SK-N-SH (cell line): ENCODE data around the gene UMODL1. TPM values are rescaled to one million over a fixed set of nuclear protein-coding genes. Genes with fewer than 3 reads are reported as not detected.

Experiments used
- CTCF ChIA-PET: fragments of 300-600, 350-600 bp; formaldehyde crosslinking; extraction: SDS; loops from one replicate; lab custom pipeline; 2021; lab: Yijun Ruan, JAX
- POLR2A ChIA-PET: fragments of 350-600 bp; sonication (Branson Sonifier 250); formaldehyde crosslinking; extraction: SDS; loops from one replicate; lab custom pipeline; 2020; ENCODE audit warnings: antibody characterized with exemption, inconsistent platforms; lab: Yijun Ruan, JAX
- DNase-seq: peaks from one replicate; pipeline ENCODE4 v3.0.0; 2012
- H2AFZ ChIP-seq: fragments of 200-600 bp; sonication (generic); 2 replicates; pipeline ENCODE4 v1.8.1; 2016; ENCODE audit warnings: antibody characterized with exemption, mild to moderate bottlenecking, low read depth
- H3F3A ChIP-seq: fragments of 200-600 bp; sonication (generic); replicated peaks from 2 replicates; pipeline ENCODE3; 2016; ENCODE audit warnings: antibody characterized with exemption, mild to moderate bottlenecking; ENCODE audit not compliant: insufficient read depth
- H3K27ac ChIP-seq, 2 experiments: fragments of 200-500 bp in 1 of 2; fragments of 200-600 bp in 1 of 2; sonication (Bioruptor generic) in 1 of 2; sonication (generic), shearing (Covaris generic) in 1 of 2; 2 replicates each; pipeline versions ENCODE4 v1.5.1 to v1.6.1; 2014 to 2016; ENCODE audit warnings: low read depth in 2 of 2, inconsistent platforms in 1 of 2, low read length in 1 of 2, mild to moderate bottlenecking in 1 of 2, mixed read lengths in 1 of 2
- H3K27me3 ChIP-seq: fragments of 200-600 bp; sonication (generic), shearing (Covaris generic); 2 replicates; pipeline ENCODE4 v1.6.1; 2016; ENCODE audit warnings: mixed run types; ENCODE audit not compliant: insufficient read depth
- H3K36me3 ChIP-seq, 2 experiments: fragments of 200-500 bp in 1 of 2; fragments of 200-600 bp in 1 of 2; sonication (Bioruptor generic) in 1 of 2; sonication (generic) in 1 of 2; replicated peaks in 1 of 2; 2 replicates each; pipeline versions ENCODE3 to v1.5.1; 2014 to 2016; ENCODE audit warnings: low read length in 1 of 2, mild to moderate bottlenecking in 1 of 2; ENCODE audit not compliant: insufficient read depth in 2 of 2, control insufficient read depth in 1 of 2
- H3K4me1 ChIP-seq, 2 experiments: fragments of 200-500 bp in 1 of 2; fragments of 200-600 bp in 1 of 2; sonication (Bioruptor generic) in 1 of 2; sonication (generic), shearing (Covaris generic) in 1 of 2; 2 replicates each; pipeline versions ENCODE4 v1.5.1 to v1.6.1; 2014 to 2016; ENCODE audit warnings: low read depth in 1 of 2, low read length in 1 of 2, mixed run types in 1 of 2; ENCODE audit not compliant: insufficient read depth in 2 of 2, control insufficient read depth in 1 of 2
- H3K4me2 ChIP-seq: fragments of 200-600 bp; sonication (generic), shearing (Covaris generic); 2 replicates; pipeline ENCODE4 v1.6.1; 2017; ENCODE audit warnings: mixed run types
- H3K4me3 ChIP-seq, 2 experiments: fragments of 200-500 bp in 1 of 2; fragments of 200-600 bp in 1 of 2; sonication (Bioruptor generic) in 1 of 2; sonication (generic), shearing (Covaris generic) in 1 of 2; 2 replicates each; pipeline versions ENCODE4 v1.5.1 to v1.8.1; 2014 to 2016; ENCODE audit warnings: low read depth in 2 of 2, inconsistent platforms in 1 of 2, low read length in 1 of 2, mild to moderate bottlenecking in 1 of 2, mixed read lengths in 1 of 2, moderate library complexity in 1 of 2
- H3K79me2 ChIP-seq: fragments of 200-600 bp; sonication (generic); 2 replicates; pipeline ENCODE4 v1.8.1; 2017; ENCODE audit warnings: mild to moderate bottlenecking; ENCODE audit not compliant: insufficient read depth
- H3K9ac ChIP-seq: fragments of 200-600 bp; sonication (generic); 2 replicates; pipeline ENCODE4 v1.6.1; 2017; ENCODE audit warnings: mixed run types
- H3K9me2 ChIP-seq: fragments of 200-600 bp; sonication (generic); 2 replicates; pipeline ENCODE4 v1.6.1; 2017; ENCODE audit warnings: mixed run types
- H3K9me3 ChIP-seq: fragments of 200-600 bp; sonication (generic); 2 replicates; pipeline ENCODE4 v1.6.1; 2017; ENCODE audit warnings: mixed run types, mild to moderate bottlenecking, moderate library complexity
- H4K20me1 ChIP-seq: fragments of 200-600 bp; sonication (generic); 2 replicates; pipeline ENCODE4 v1.6.1; 2017; ENCODE audit warnings: mild to moderate bottlenecking, mixed run types; ENCODE audit not compliant: insufficient read depth
- CHD2 ChIP-seq: fragments of 150-350 bp; IDR thresholded peaks from 2 replicates; pipeline ENCODE4 v1.6.1; 2018; ENCODE audit warnings: low read length; ENCODE audit not compliant: partially characterized antibody
- CTCF ChIP-seq: fragments of 200-600 bp; sonication (generic); IDR thresholded peaks from 2 replicates; pipeline ENCODE4 v1.6.1; 2017; ENCODE audit warnings: antibody characterized with exemption, mild to moderate bottlenecking, moderate library complexity
- EP300 ChIP-seq, 2 experiments: IDR thresholded peaks; 2 replicates each; pipeline versions ENCODE4 v1.4.0 to v1.6.1; 2012; ENCODE audit warnings: borderline replicate concordance in 1 of 2, low read depth in 1 of 2, low read length in 1 of 2
- FOSL2 ChIP-seq: IDR thresholded peaks from 2 replicates; pipeline ENCODE4 v1.4.0; 2012; ENCODE audit warnings: low read depth, mild to moderate bottlenecking, moderate library complexity, borderline replicate concordance
- FOXJ3 ChIP-seq: sonication (generic); formaldehyde crosslinking; IDR thresholded peaks from 2 replicates; pipeline ENCODE4 v1.5.1; 2020; ENCODE audit warnings: mild to moderate bottlenecking, missing genetic modification reagents
- FOXM1 ChIP-seq: IDR thresholded peaks from 2 replicates; pipeline ENCODE4 v1.4.0; 2012; ENCODE audit warnings: low read depth, mild to moderate bottlenecking
- GABPA ChIP-seq: IDR thresholded peaks from 2 replicates; pipeline ENCODE4 v1.4.0; 2012; ENCODE audit warnings: low read depth, mild to moderate bottlenecking
- GATA2 ChIP-seq: sonication (generic); formaldehyde crosslinking; IDR thresholded peaks from 2 replicates; pipeline ENCODE4 v1.5.0; 2020; ENCODE audit warnings: mild to moderate bottlenecking, missing genetic modification reagents
- MAX ChIP-seq: IDR thresholded peaks from 2 replicates; pipeline ENCODE4 v1.4.0; 2012; ENCODE audit warnings: low read depth
- MXI1 ChIP-seq: IDR thresholded peaks from 2 replicates; pipeline ENCODE4 v1.6.1; 2012; ENCODE audit warnings: mild to moderate bottlenecking, low read depth, low read length, improper control_type of control experiment
- NFIC ChIP-seq: IDR thresholded peaks from 2 replicates; pipeline ENCODE4 v1.4.0; 2012; ENCODE audit warnings: borderline replicate concordance
- NRF1 ChIP-seq: IDR thresholded peaks from 2 replicates; pipeline ENCODE4 v1.6.1; 2012; ENCODE audit warnings: low read depth, mild to moderate bottlenecking, low read length
- PBX3 ChIP-seq: IDR thresholded peaks from 2 replicates; pipeline ENCODE4; 2012
- RCOR1 ChIP-seq: fragments of 150-350 bp; IDR thresholded peaks from 2 replicates; pipeline ENCODE4 v1.6.1; 2017; ENCODE audit warnings: antibody characterized with exemption, low read length
- RXRA ChIP-seq: IDR thresholded peaks from 2 replicates; pipeline ENCODE4 v1.4.0; 2012; ENCODE audit warnings: low read depth, mild to moderate bottlenecking, borderline replicate concordance
- SIN3A ChIP-seq: IDR thresholded peaks from 2 replicates; pipeline ENCODE4 v1.6.1; 2012; ENCODE audit warnings: low read depth, mild to moderate bottlenecking, low read length, moderate library complexity, borderline replicate concordance
- SMC3 ChIP-seq: IDR thresholded peaks from 2 replicates; pipeline ENCODE4 v1.6.1; 2012; ENCODE audit warnings: low read depth, low read length, improper control_type of control experiment
- TAF1 ChIP-seq: IDR thresholded peaks from 2 replicates; pipeline ENCODE4 v1.6.1; 2012; ENCODE audit warnings: low read depth, mild to moderate bottlenecking, low read length, moderate library complexity, borderline replicate concordance
- TCF12 ChIP-seq: IDR thresholded peaks from 2 replicates; pipeline ENCODE4 v1.4.0; 2012
- WGBS: methylation state at CpG from one replicate; pipeline ENCODE4 v1.1.6; 2017; ENCODE audit warnings: low lambda C conversion rate; 5-methylcytosine and 5-hydroxymethylcytosine counted together
- polyA plus RNA-seq, 3 experiments: library from polyadenylated mRNA; depleted of rRNA; stranded (reverse); fragments of >200 nt; gene quantifications; 2 replicates each; pipeline ENCODE4 v1.2.3, GENCODE V29; 2012
- TF ChIP-seq, protein P1 (sequence below): IDR thresholded peaks from 2 replicates; pipeline ENCODE4 v1.4.0; 2012; ENCODE audit warnings: low read depth, borderline replicate concordance
- TF ChIP-seq, protein P2 (sequence below): fragments of 150-350 bp; IDR thresholded peaks from 2 replicates; pipeline ENCODE4 v1.6.1; 2016; ENCODE audit warnings: mild to moderate bottlenecking, low read depth, low read length

UMODL1 gene
- polyA plus RNA-seq, 1 of the 3 experiments (the other 2 are of a cell fraction) = not detected

GRCh38 chr21:42153046-42153686 is 82.0 kb downstream of the UMODL1 start (continued):
- TF ChIP-seq, protein P1, sequence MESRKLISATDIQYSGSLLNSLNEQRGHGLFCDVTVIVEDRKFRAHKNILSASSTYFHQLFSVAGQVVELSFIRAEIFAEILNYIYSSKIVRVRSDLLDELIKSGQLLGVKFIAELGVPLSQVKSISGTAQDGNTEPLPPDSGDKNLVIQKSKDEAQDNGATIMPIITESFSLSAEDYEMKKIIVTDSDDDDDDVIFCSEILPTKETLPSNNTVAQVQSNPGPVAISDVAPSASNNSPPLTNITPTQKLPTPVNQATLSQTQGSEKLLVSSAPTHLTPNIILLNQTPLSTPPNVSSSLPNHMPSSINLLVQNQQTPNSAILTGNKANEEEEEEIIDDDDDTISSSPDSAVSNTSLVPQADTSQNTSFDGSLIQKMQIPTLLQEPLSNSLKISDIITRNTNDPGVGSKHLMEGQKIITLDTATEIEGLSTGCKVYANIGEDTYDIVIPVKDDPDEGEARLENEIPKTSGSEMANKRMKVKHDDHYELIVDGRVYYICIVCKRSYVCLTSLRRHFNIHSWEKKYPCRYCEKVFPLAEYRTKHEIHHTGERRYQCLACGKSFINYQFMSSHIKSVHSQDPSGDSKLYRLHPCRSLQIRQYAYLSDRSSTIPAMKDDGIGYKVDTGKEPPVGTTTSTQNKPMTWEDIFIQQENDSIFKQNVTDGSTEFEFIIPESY = no peak
- TF ChIP-seq FOXM1 = no peak

GRCh38 chr21:42153746-42154145 is 82.6 kb downstream of the UMODL1 start:
- Histone ChIP-seq H3K4me1 (peaks cover 0 to 29% of the 10 kb centered on the region in 2 experiments; a peak in 2 of 4 replicates), H3F3A (no peaks in the 10 kb centered on the region), H3K79me2 (no peaks in the 10 kb centered on the region), H3K9me2 (no peaks in the 10 kb centered on the region), H3K36me3 (no peaks in the 10 kb centered on the region), H3K27me3 (peaks cover 5% of the 10 kb centered on the region; the same call in 1 of the 2 replicates), H3K4me3 (no peak overlapping the region), H3K9me3 (no peaks in the 10 kb centered on the region), H4K20me1 (no peaks in the 10 kb centered on the region), H3K4me2 (no peak overlapping the region), H3K27ac (no peak overlapping the region), H3K9ac (no peak overlapping the region), H2AFZ (no peak overlapping the region)
- CTCF ChIA-PET = interaction anchor here (1.4 to 1.5 kb wide), 2 partner anchors 9 to 36 kb away, joined by 4 read pairs; no protein-coding TSS in a partner anchor
- DNase-seq = no peak
- POLR2A ChIA-PET = no interaction called here
- TF ChIP-seq TAF1 (no peak), RXRA (no peak), FOXM1 (no peak), GATA2 (no peak), FOXJ3 (CRISPR knock-in tag) (no peak), CHD2 (no peak), NFIC (no peak), CTCF (no peak), EP300 (IDR thresholded peaks at IDR 0.05; ENCODE audit: borderline replicate concordance in 1 of 2, low read depth in 1 of 2, low read length in 1 of 2) (no peak), GABPA (no peak), PBX3 (no peak), SMC3 (no peak), RCOR1 (no peak), NRF1 (no peak), MXI1 (no peak), SIN3A (no peak), TCF12 (no peak), MAX (no peak), FOSL2 (no peak)
- TF ChIP-seq, protein P2, sequence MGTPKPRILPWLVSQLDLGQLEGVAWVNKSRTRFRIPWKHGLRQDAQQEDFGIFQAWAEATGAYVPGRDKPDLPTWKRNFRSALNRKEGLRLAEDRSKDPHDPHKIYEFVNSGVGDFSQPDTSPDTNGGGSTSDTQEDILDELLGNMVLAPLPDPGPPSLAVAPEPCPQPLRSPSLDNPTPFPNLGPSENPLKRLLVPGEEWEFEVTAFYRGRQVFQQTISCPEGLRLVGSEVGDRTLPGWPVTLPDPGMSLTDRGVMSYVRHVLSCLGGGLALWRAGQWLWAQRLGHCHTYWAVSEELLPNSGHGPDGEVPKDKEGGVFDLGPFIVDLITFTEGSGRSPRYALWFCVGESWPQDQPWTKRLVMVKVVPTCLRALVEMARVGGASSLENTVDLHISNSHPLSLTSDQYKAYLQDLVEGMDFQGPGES = no peak
- 20% methylated on average over 1 of the region's 13 CpGs for WGBS
